K562 (cell line): ENCODE data around the gene LCN12. TPM values are rescaled to one million over a fixed set of nuclear protein-coding genes. Genes with fewer than 3 reads are reported as not detected.

ENCODE experiments used
- ATAC-seq: fragments of 200-7000 bp; cut with Tn5 transposase; 3 replicates; pipeline ENCODE4 v1.9.1; 2020; ENCODE audit warnings: moderate library complexity
- BruUV-seq: library from RNA; stranded (reverse); fragments of 400-500 nt; replicated peaks from 2 replicates; lab custom pipeline; 2021; lab: Mats Ljungman, UMichigan
- CTCF ChIA-PET: fragments of 300-600 bp; formaldehyde crosslinking; extraction: SDS; loops from one replicate; lab custom pipeline; 2021; ENCODE audit warnings: low intra/inter-chr PET ratio; lab: Yijun Ruan, JAX
- POLR2A ChIA-PET: fragments of 300-600, 350-650 bp; sonication (Branson Sonifier 250); formaldehyde crosslinking; extraction: SDS; loops from one replicate; lab custom pipeline; 2021; ENCODE audit warnings: antibody characterized with exemption, inconsistent platforms; lab: Yijun Ruan, JAX
- DNase-seq, 4 experiments: peaks; one replicate each; pipeline versions ENCODE4 v3.0.0 to v3.0.0-alpha.2; 2011 to 2018; ENCODE audit warnings: low spot score in 3 of 4, mixed read lengths in 3 of 4; ENCODE audit errors: extremely low read depth in 1 of 4
- FAIRE-seq: peaks from 2 replicates; lab custom pipeline; 2011; peaks lifted over from hg19 to GRCh38; lab: Jason Lieb, UNC
- H2AFZ ChIP-seq: 2 replicates; pipeline ENCODE4 v1.6.0; 2011; ENCODE audit warnings: low read depth, low read length, control low read depth, inconsistent platforms
- H3K27ac ChIP-seq: fragments of 200-600 bp; 3 replicates; pipeline ENCODE4 v1.8.0; 2011; ENCODE audit warnings: low read depth, mild to moderate bottlenecking, control low read depth, inconsistent platforms, low read length, moderate library complexity, mixed read lengths; ENCODE audit errors: extremely low read depth
- H3K27me3 ChIP-seq, 2 experiments: fragments of 300-600 bp in 1 of 2; 2 replicates in 1 of 2; 3 replicates in 1 of 2; pipeline versions ENCODE4 v1.6.0 to v1.8.0; 2011; ENCODE audit warnings: inconsistent platforms in 2 of 2, low read length in 2 of 2, mild to moderate bottlenecking in 1 of 2, mixed read lengths in 1 of 2, moderate library complexity in 1 of 2; ENCODE audit not compliant: control insufficient read depth in 2 of 2, insufficient read depth in 2 of 2
- H3K36me3 ChIP-seq: fragments of 300-600 bp; 3 replicates; pipeline ENCODE4 v1.8.0; 2011; ENCODE audit warnings: mild to moderate bottlenecking, low read length, inconsistent platforms; ENCODE audit not compliant: control insufficient read depth, insufficient read depth
- H3K4me1 ChIP-seq, 2 experiments: fragments of 200-600 bp in 1 of 2; replicated peaks in 1 of 2; 2 replicates in 1 of 2; 3 replicates in 1 of 2; pipeline versions ENCODE4 v1.5.1 to v1.8.0; 2011; ENCODE audit warnings: inconsistent platforms in 2 of 2, low read length in 2 of 2, mild to moderate bottlenecking in 1 of 2, mixed read lengths in 1 of 2, moderate library complexity in 1 of 2; ENCODE audit not compliant: control insufficient read depth in 2 of 2, insufficient read depth in 2 of 2
- H3K4me2 ChIP-seq: 2 replicates; pipeline ENCODE4 v1.6.1; 2011; ENCODE audit warnings: low read length, control low read depth, inconsistent platforms, mixed read lengths; ENCODE audit not compliant: insufficient read depth
- H3K4me3 ChIP-seq: fragments of 200-600 bp; sonication (generic), shearing (Covaris generic); 2 replicates; pipeline ENCODE4 v1.5.1; 2016; ENCODE audit warnings: control low read depth, inconsistent platforms
- H3K79me2 ChIP-seq: fragments of 200-600 bp; 3 replicates; pipeline ENCODE4 v1.8.0; 2011; ENCODE audit warnings: low read length, inconsistent platforms; ENCODE audit not compliant: control insufficient read depth, insufficient read depth
- H3K9ac ChIP-seq, 2 experiments: 2 replicates each; pipeline versions ENCODE4 v1.6.0 to v1.6.1; 2011; ENCODE audit warnings: low read depth in 2 of 2, low read length in 2 of 2, control low read depth in 1 of 2, inconsistent platforms in 1 of 2, mild to moderate bottlenecking in 1 of 2, mixed read lengths in 1 of 2; ENCODE audit not compliant: insufficient read depth in 1 of 2
- H3K9me1 ChIP-seq: one replicate; pipeline ENCODE4 v1.6.0; 2011; ENCODE audit warnings: inconsistent platforms, mild to moderate bottlenecking, low read length, moderate library complexity; ENCODE audit not compliant: control insufficient read depth, insufficient read depth
- H3K9me3 ChIP-seq: replicated peaks from 2 replicates; pipeline ENCODE4 v1.5.1; 2011; ENCODE audit warnings: low read depth, low read length, inconsistent platforms; ENCODE audit not compliant: control insufficient read depth, insufficient read depth
- H4K20me1 ChIP-seq: replicated peaks from 2 replicates; pipeline ENCODE4 v1.6.1; 2011; ENCODE audit warnings: low read length, inconsistent platforms, mixed read lengths; ENCODE audit not compliant: control insufficient read depth, insufficient read depth
- ARHGAP35 ChIP-seq: fragments of 450-650 bp; IDR thresholded peaks from 2 replicates; pipeline ENCODE4 v1.6.1; 2018; ENCODE audit not compliant: partially characterized antibody
- CCAR2 ChIP-seq: fragments of 200-400 bp; formaldehyde crosslinking; IDR thresholded peaks from 2 replicates; pipeline ENCODE4 v1.6.1; 2017; ENCODE audit warnings: mild to moderate bottlenecking, low read depth, low read length
- EGR1 ChIP-seq: fragments of 450-650 bp; conservative IDR thresholded peaks from 2 replicates; pipeline ENCODE4 v1.6.1; 2017; ENCODE audit warnings: mild to moderate bottlenecking
- FOXK1 ChIP-seq: sonication (generic); formaldehyde crosslinking; IDR thresholded peaks from 2 replicates; pipeline ENCODE4 v1.8.0; 2022; ENCODE audit warnings: missing genetic modification reagents, mild to moderate bottlenecking, borderline replicate concordance
- NEUROD1 ChIP-seq: fragments of 150-350 bp; IDR thresholded peaks from 2 replicates; pipeline ENCODE4 v1.6.1; 2014; ENCODE audit warnings: borderline replicate concordance, low read length, low read depth; ENCODE audit not compliant: partially characterized antibody
- NR2C2 ChIP-seq, 2 experiments: fragments of 200-800 bp in 1 of 2; sonication (Bioruptor generic) in 1 of 2; sonication (generic) in 1 of 2; formaldehyde crosslinking in 1 of 2; IDR thresholded peaks; 2 replicates each; pipeline versions ENCODE4 v1.6.1 to v1.8.0; 2016 to 2022; ENCODE audit warnings: mild to moderate bottlenecking in 1 of 2, missing compliant biosample characterization in 1 of 2, missing genetic modification characterization in 1 of 2, missing genetic modification reagents in 1 of 2
- SLC30A9 ChIP-seq: fragments of 250-450 bp; sonication (Bioruptor Pico); IDR thresholded peaks from 2 replicates; pipeline ENCODE4 v1.8.0; 2022; ENCODE audit warnings: mild to moderate bottlenecking, moderate library complexity
- THRAP3 ChIP-seq: fragments of 450-650 bp; IDR thresholded peaks from 2 replicates; pipeline ENCODE4 v1.6.1; 2016; ENCODE audit warnings: mild to moderate bottlenecking, inconsistent platforms, borderline replicate concordance
- ZBED1 ChIP-seq: IDR thresholded peaks from 2 replicates; pipeline ENCODE4 v1.6.1; 2014
- ZNF445 ChIP-seq: fragments of 250-450 bp; sonication (Bioruptor Pico); IDR thresholded peaks from 2 replicates; pipeline ENCODE4 v1.4.0; 2020; ENCODE audit warnings: low read depth, mild to moderate bottlenecking, moderate library complexity
- ZNF589 ChIP-seq: fragments of 200-800 bp; sonication (Bioruptor generic); IDR thresholded peaks from 2 replicates; pipeline ENCODE4 v1.6.1; 2016; ENCODE audit warnings: low read depth, missing genetic modification characterization, missing compliant biosample characterization
- WGBS: fragments of 100-300 bp; shearing (Covaris generic); methylation state at CpG from one replicate; pipeline ENCODE4 v1.1.6; 2016; ENCODE audit warnings: low coverage, mixed read lengths; ENCODE audit not compliant: insufficient coverage; ENCODE audit errors: missing lambda C conversion rate; 5-methylcytosine and 5-hydroxymethylcytosine counted together
- in situ Hi-C: fragments of 300-500 bp; cut with MboI; formaldehyde crosslinking; loops from 4 replicates; pipeline ENCODE4 v1.15.0; 2018; ENCODE audit warnings: inconsistent platforms, mixed read lengths
- intact Hi-C: fragments of 100-400 bp; cut with micrococcal nuclease; formaldehyde crosslinking; loops from 2 replicates; pipeline ENCODE4 v1.14.2; 2022
- polyA plus RNA-seq, 8 experiments: library from polyadenylated mRNA; depleted of rRNA in 4 of 8; stranded (reverse) in 5 of 8; unstranded in 3 of 8; fragments of >200 nt; fragmentation: Nextera tagmentation in 2 of 8; fragmentation: Illumina TruSeq in 1 of 8; extraction: Ambion mirVana in 2 of 8; extraction: Trizol in 1 of 8; gene quantifications; 2 replicates each; pipeline versions ENCODE4 v1.2.1 to v1.2.3, GENCODE V29; 2011 to 2014; ENCODE audit warnings: inconsistent platforms in 1 of 8, missing spikeins in 1 of 8
- total RNA-seq, 7 experiments: library from RNA; depleted of rRNA in 6 of 7; stranded (reverse); fragments of >200 nt in 6 of 7; fragmentation: Illumina TruSeq in 2 of 7; extraction: Trizol in 2 of 7; gene quantifications; 2 replicates each; pipeline versions ENCODE4 v1.2.1 to v1.2.3, GENCODE V29; 2011 to 2021; ENCODE audit warnings: low replicate concordance in 1 of 7
- TF ChIP-seq, protein P1 (sequence below): fragments of 450-650 bp; formaldehyde crosslinking; IDR thresholded peaks from 2 replicates; pipeline ENCODE4 v1.4.0; 2020; ENCODE audit warnings: mild to moderate bottlenecking
- TF ChIP-seq, protein P2 (sequence below): fragments of 250-450 bp; sonication (Bioruptor Pico); IDR thresholded peaks from 2 replicates; pipeline ENCODE4 v1.4.0; 2020; ENCODE audit warnings: mild to moderate bottlenecking, moderate library complexity

LCN12 gene
- total and polyA plus RNA-seq, 9 of the 15 experiments (the other 6 are each of a cell fraction or from before 2014, with no cell fraction given) = 0.05 TPM; not detected in 8

DNA sequence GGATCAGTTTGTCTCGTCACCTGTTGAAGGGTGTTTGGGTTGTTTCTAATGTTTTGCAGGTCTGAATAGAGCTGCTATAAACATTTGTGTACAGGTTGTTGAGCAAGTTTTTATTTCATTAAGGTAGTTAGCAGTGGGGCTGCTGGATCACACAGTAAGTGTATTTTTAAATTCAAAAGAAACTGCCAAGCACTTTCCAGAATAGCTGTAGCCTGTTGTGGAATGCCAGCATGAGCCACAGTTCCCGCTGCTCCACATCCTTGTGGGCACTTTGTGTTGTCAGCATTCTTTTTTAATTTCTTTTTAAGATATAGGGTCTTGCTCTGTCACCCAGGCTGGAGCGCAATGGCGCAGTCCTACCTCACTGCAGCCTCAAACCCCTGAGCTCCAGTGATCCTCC, 22.1 kb upstream of the LCN12 start:
- FAIRE-seq (no peak), DNase-seq (no peak)
- 97% methylated on average over 4 of the region's 4 CpGs for WGBS
- no peak overlapping the region for H3K4me2 ChIP-seq
- in situ Hi-C loops = no loop called here
- no peaks in the 10 kb centered on the region for H3K9me1 ChIP-seq
- POLR2A ChIA-PET = interaction anchor here (0.8 to 1.1 kb wide), 2 partner anchors 10 to 14 kb away, joined by 3 read pairs; partner anchors contain the start of gene FBXW5
- intact Hi-C loops = no loop called here
- H3K9me3 ChIP-seq = no peaks in the 10 kb centered on the region
- H3K4me3 ChIP-seq = no peak overlapping the region
- H3K27me3 ChIP-seq = no peaks in the 10 kb centered on the region
- no peak overlapping the region for H3K9ac ChIP-seq
- TF ChIP-seq THRAP3 = no peak
- no peak for TF ChIP-seq ZNF589 (CRISPR knock-in tag)
- no peak for TF ChIP-seq NEUROD1
- TF ChIP-seq, all 486 proteins: peak for 0
- H3K4me1 ChIP-seq = peaks cover 10 to 24% of the 10 kb centered on the region in 2 experiments; a peak in 4 of 5 replicates
- peaks cover 4% of the 10 kb centered on the region; the same call in 1 of the 2 replicates for H4K20me1 ChIP-seq
- H3K79me2 ChIP-seq = no peaks in the 10 kb centered on the region
- no peak overlapping the region for H3K27ac ChIP-seq
- CTCF ChIA-PET = no interaction called here
- no peak overlapping the region for H2AFZ ChIP-seq
- ATAC-seq = no peak
- BruUV-seq = no TSS peak
- peaks cover 72% of the 10 kb centered on the region; the same call in 2 of the 3 replicates for H3K36me3 ChIP-seq

DNA sequence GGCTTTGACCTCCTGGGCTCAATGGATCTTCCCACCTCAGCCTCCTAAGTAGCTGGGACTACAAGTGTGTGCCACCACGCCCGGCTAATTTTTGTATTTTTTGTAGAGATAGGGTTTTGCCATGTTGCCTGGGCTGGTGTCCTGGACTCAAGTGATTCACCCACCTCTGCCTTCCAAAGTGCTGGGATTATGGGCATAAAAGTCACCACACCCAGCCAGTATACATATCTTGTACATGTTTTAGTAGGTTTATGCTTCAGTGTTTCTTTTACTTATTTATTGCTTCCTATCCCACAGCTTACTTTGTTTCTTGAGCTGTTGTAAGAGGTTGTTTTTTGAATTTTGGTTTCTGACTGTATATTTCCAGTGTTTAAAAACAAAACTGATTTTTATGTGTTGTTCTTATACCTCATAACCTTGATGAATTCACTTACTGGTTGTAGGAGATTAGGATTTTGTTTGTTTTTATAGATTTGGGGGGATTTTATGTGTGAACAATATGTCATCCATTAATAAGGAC, 20.4 kb upstream of the LCN12 start:
- no peaks in the 10 kb centered on the region for H3K9me1 ChIP-seq
- POLR2A ChIA-PET = interaction anchor here (0.7 kb wide), 1 partner anchor 103 kb away, joined by 5 read pairs; no protein-coding TSS in a partner anchor
- H3K4me2 ChIP-seq = no peak overlapping the region
- H3K27me3 ChIP-seq = no peaks in the 10 kb centered on the region
- H3K9me3 ChIP-seq = no peaks in the 10 kb centered on the region
- no peak overlapping the region for H3K27ac ChIP-seq
- H4K20me1 ChIP-seq = peaks cover 4% of the 10 kb centered on the region; the same call in 1 of the 2 replicates
- FAIRE-seq (no peak), DNase-seq (no peak), ATAC-seq (no peak)
- no peak overlapping the region for H2AFZ ChIP-seq
- in situ Hi-C loops = no loop called here
- H3K79me2 ChIP-seq = no peaks in the 10 kb centered on the region
- 96% methylated on average over 2 of the region's 2 CpGs for WGBS
- CTCF ChIA-PET = no interaction called here
- H3K4me3 ChIP-seq = no peak overlapping the region
- peaks cover 10% of the 10 kb centered on the region in 2 experiments; a peak in 4 of 5 replicates for H3K4me1 ChIP-seq
- intact Hi-C loops = no loop called here
- BruUV-seq = no TSS peak
- peaks cover 56% of the 10 kb centered on the region; the same call in 2 of the 3 replicates for H3K36me3 ChIP-seq
- no peak overlapping the region for H3K9ac ChIP-seq
- no peak for TF ChIP-seq NR2C2 (CRISPR knock-in tag; IDR thresholded peaks at IDR 0.05)
- no peak for TF ChIP-seq NR2C2 (tag; IDR thresholded peaks at IDR 0.05)
- no peak for TF ChIP-seq ZNF445 (CRISPR knock-in tag)
- TF ChIP-seq ARHGAP35 = no peak
- TF ChIP-seq, protein P1, sequence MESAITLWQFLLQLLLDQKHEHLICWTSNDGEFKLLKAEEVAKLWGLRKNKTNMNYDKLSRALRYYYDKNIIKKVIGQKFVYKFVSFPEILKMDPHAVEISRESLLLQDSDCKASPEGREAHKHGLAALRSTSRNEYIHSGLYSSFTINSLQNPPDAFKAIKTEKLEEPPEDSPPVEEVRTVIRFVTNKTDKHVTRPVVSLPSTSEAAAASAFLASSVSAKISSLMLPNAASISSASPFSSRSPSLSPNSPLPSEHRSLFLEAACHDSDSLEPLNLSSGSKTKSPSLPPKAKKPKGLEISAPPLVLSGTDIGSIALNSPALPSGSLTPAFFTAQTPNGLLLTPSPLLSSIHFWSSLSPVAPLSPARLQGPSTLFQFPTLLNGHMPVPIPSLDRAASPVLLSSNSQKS (CRISPR knock-in tag) = no peak
- TF ChIP-seq, protein P2, sequence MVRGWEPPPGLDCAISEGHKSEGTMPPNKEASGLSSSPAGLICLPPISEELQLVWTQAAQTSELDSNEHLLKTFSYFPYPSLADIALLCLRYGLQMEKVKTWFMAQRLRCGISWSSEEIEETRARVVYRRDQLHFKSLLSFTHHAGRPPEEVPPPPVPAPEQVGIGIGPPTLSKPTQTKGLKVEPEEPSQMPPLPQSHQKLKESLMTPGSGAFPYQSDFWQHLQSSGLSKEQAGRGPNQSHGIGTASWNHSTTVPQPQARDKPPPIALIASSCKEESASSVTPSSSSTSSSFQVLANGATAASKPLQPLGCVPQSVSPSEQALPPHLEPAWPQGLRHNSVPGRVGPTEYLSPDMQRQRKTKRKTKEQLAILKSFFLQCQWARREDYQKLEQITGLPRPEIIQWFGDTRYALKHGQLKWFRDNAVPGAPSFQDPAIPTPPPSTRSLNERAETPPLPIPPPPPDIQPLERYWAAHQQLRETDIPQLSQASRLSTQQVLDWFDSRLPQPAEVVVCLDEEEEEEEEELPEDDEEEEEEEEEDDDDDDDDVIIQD (CRISPR knock-in tag) = no peak
- TF ChIP-seq FOXK1 (CRISPR knock-in tag) = no peak
- no peak for TF ChIP-seq SLC30A9
- no peak for TF ChIP-seq CCAR2
- TF ChIP-seq ZBED1 = no peak
- no peak for TF ChIP-seq EGR1
